ENCODE data around the gene DGCR2.
"Not testable (repeated sequence)": the region's sequence is repeated elsewhere in the genome, so short reads cannot be mapped to it uniquely, and the experiment has no call there.

Gene DGCR2

GRCh38 chr22:19072853-19073252, 49.4 kb downstream of the DGCR2 start:
- DNase-seq: not testable (repeated sequence)

- no peak for DNase-seq
These were observed 51.6 kb downstream of the DGCR2 start for GRCh38 chr22:19070397-19071169.

GRCh38 chr22:19069451-19069850, 52.8 kb downstream of the DGCR2 start:
- DNase-seq: no peak

- DNase-seq: no peak
These were observed 53.4 kb downstream of the DGCR2 start for GRCh38 chr22:19068784-19069271.

- DNase-seq: no peak
These were observed 54.4 kb downstream of the DGCR2 start for GRCh38 chr22:19067696-19068348.

GRCh38 chr22:19066531-19067271, 55.5 kb downstream of the DGCR2 start:
- no peak for DNase-seq

- no peak for DNase-seq
These were observed 56.3 kb downstream of the DGCR2 start for GRCh38 chr22:19065929-19066328.

- DNase-seq: no peak
These were observed 56.8 kb downstream of the DGCR2 start for GRCh38 chr22:19065298-19065859.

GRCh38 chr22:19064354-19065054, 57.7 kb downstream of the DGCR2 start:
- no peak for DNase-seq

- DNase-seq: no peak
These were observed 58.4 kb downstream of the DGCR2 start for GRCh38 chr22:19063581-19064353.

- no peak for DNase-seq
These were observed 59.3 kb downstream of the DGCR2 start for GRCh38 chr22:19062943-19063308.

- DNase-seq: no peak
These were observed 59.9 kb downstream of the DGCR2 start for GRCh38 chr22:19062139-19062942.

- no peak for DNase-seq
These were observed 60.6 kb downstream of the DGCR2 start for GRCh38 chr22:19061471-19062138.

GRCh38 chr22:19060356-19061009, 61.7 kb downstream of the DGCR2 start:
- DNase-seq: no peak

GRCh38 chr22:19059481-19060278, 62.5 kb downstream of the DGCR2 start:
- DNase-seq: no peak

- DNase-seq: no peak
These were observed 63.3 kb downstream of the DGCR2 start for GRCh38 chr22:19058713-19059451.

GRCh38 chr22:19057999-19058491, 64.2 kb downstream of the DGCR2 start:
- no peak for DNase-seq

GRCh38 chr22:19057539-19057938, 64.7 kb downstream of the DGCR2 start:
- no peak for DNase-seq

All from cerebellar nuclear complex (tissue), 1 donor.